A673 (cell line): ENCODE measurements around the gene FTO. TPM values are rescaled to one million over a fixed set of nuclear protein-coding genes. Genes with fewer than 3 reads are reported as not detected.

Experiments used
- BruUV-seq: library from RNA; stranded (reverse); fragments of 400-500 nt; replicated peaks from 2 replicates; lab custom pipeline; 2021; lab: Mats Ljungman, UMichigan
- CTCF ChIA-PET: fragments of 300-600 bp; sonication (Branson Sonifier 250); formaldehyde crosslinking; loops from one replicate; lab custom pipeline; 2022; ENCODE audit warnings: antibody characterized with exemption; lab: Charles Lee
- POLR2A ChIA-PET: fragments of 300-600 bp; sonication (Branson Sonifier 250); formaldehyde crosslinking; loops from one replicate; lab custom pipeline; 2022; ENCODE audit warnings: antibody characterized with exemption; ENCODE audit not compliant: low non-redundant PET; lab: Charles Lee
- DNase-seq: peaks from one replicate; pipeline ENCODE4 v3.0.0-alpha.2; 2015; ENCODE audit warnings: low spot score
- H3K27ac ChIP-seq: fragments of 200-600 bp; sonication (generic); 2 replicates; pipeline ENCODE4 v1.5.1; 2016; ENCODE audit warnings: mixed run types, low read depth, mild to moderate bottlenecking, mixed read lengths, antibody characterized with exemption, low read length; ENCODE audit not compliant: poor library complexity, severe bottlenecking
- H3K27me3 ChIP-seq: fragments of 200-600 bp; sonication (generic); replicated peaks from 2 replicates; pipeline ENCODE4 v1.6.1; 2017; ENCODE audit warnings: mixed run types, low read depth, mild to moderate bottlenecking, mixed read lengths, antibody characterized with exemption, low read length; ENCODE audit not compliant: insufficient read depth, poor library complexity
- H3K36me3 ChIP-seq: fragments of 200-600 bp; sonication (generic); 2 replicates; pipeline ENCODE4 v1.6.1; 2016; ENCODE audit warnings: mixed run types, mild to moderate bottlenecking, mixed read lengths, antibody characterized with exemption, low read length; ENCODE audit not compliant: insufficient read depth, poor library complexity, severe bottlenecking
- H3K4me1 ChIP-seq: fragments of 200-600 bp; sonication (generic); 2 replicates; pipeline ENCODE4 v1.6.1; 2017; ENCODE audit warnings: mixed run types, mild to moderate bottlenecking, mixed read lengths, antibody characterized with exemption, low read length; ENCODE audit not compliant: insufficient read depth, poor library complexity, severe bottlenecking
- H3K4me3 ChIP-seq: fragments of 200-600 bp; sonication (generic); 2 replicates; pipeline ENCODE4 v1.5.1; 2016; ENCODE audit warnings: low read depth, mixed run types, mild to moderate bottlenecking, mixed read lengths, low read length; ENCODE audit not compliant: poor library complexity, severe bottlenecking
- H3K9me3 ChIP-seq: fragments of 200-600 bp; sonication (generic); 2 replicates; pipeline ENCODE4 v1.6.1; 2016; ENCODE audit warnings: mixed run types, low read depth, mild to moderate bottlenecking, mixed read lengths, antibody characterized with exemption, low read length; ENCODE audit not compliant: poor library complexity, severe bottlenecking
- CTCF ChIP-seq: fragments of 300-800, 200-600 bp; sonication (generic); conservative IDR thresholded peaks from 2 replicates; pipeline ENCODE4 v1.5.1; 2017; ENCODE audit warnings: low read depth, mild to moderate bottlenecking, antibody characterized with exemption, low read length, moderate library complexity, mixed read lengths
- EZH2 ChIP-seq: fragments of 200-600 bp; sonication (generic); IDR thresholded peaks from 2 replicates; pipeline ENCODE4 v1.6.1; 2017; ENCODE audit warnings: borderline replicate concordance, low read depth, mild to moderate bottlenecking, mixed read lengths, antibody characterized with exemption, low read length; ENCODE audit not compliant: poor library complexity, severe bottlenecking
- intact Hi-C: fragments of 100-400 bp; cut with micrococcal nuclease; formaldehyde crosslinking; loops from one replicate; pipeline ENCODE4 v1.10.0; 2022; ENCODE audit not compliant: unreplicated experiment
- total RNA-seq: library from RNA; stranded (reverse); gene quantifications from 2 replicates; pipeline ENCODE4 v1.2.3, GENCODE V29; 2021

FTO gene
- total RNA-seq, 1 experiment from 2014 or later = 73.4 TPM

GRCh38 chr16:53686710-53687109 lies 17.2 kb upstream of the FTO start:
- no TSS peak for BruUV-seq
- CTCF ChIA-PET = no interaction called here
- intact Hi-C loops = no loop called here

GRCh38 chr16:53689636-53690035 lies 14.3 kb upstream of the FTO start:
- H3K4me1 ChIP-seq = no peaks in the 10 kb centered on the region
- H3K36me3 ChIP-seq = peaks cover 8% of the 10 kb centered on the region
- H3K27ac ChIP-seq = no peak overlapping the region
- CTCF ChIA-PET = no interaction called here
- no peak for TF ChIP-seq EZH2
- no peak for TF ChIP-seq CTCF
- no TSS peak for BruUV-seq
- no peak for DNase-seq
- H3K4me3 ChIP-seq = no peak overlapping the region
- no peaks in the 10 kb centered on the region for H3K27me3 ChIP-seq
- POLR2A ChIA-PET = no interaction called here
- intact Hi-C loops = no loop called here
- H3K9me3 ChIP-seq = no peaks in the 10 kb centered on the region

More at GRCh38 chr16:53686710-53687109, 17.2 kb upstream of the FTO start:
- H3K4me3 ChIP-seq = no peak overlapping the region
- DNase-seq = no peak
- no peaks in the 10 kb centered on the region for H3K27me3 ChIP-seq
- H3K4me1 ChIP-seq = no peaks in the 10 kb centered on the region
- TF ChIP-seq EZH2 = no peak
- TF ChIP-seq CTCF = no peak
- H3K9me3 ChIP-seq = no peaks in the 10 kb centered on the region
- H3K36me3 ChIP-seq = peaks cover 8% of the 10 kb centered on the region
- H3K27ac ChIP-seq = no peak overlapping the region
- POLR2A ChIA-PET = no interaction called here

- no peaks in the 10 kb centered on the region for H3K9me3 ChIP-seq
- BruUV-seq = no TSS peak
- H3K4me1 ChIP-seq = no peaks in the 10 kb centered on the region
- DNase-seq = no peak
- CTCF ChIA-PET = interaction anchor here (0.7 kb wide), 1 partner anchor 653 kb away, joined by 8 read pairs; no protein-coding TSS in a partner anchor
- peaks cover 12% of the 10 kb centered on the region for H3K36me3 ChIP-seq
- H3K27me3 ChIP-seq = no peaks in the 10 kb centered on the region
- no peak for TF ChIP-seq EZH2
- TF ChIP-seq CTCF = no peak
- no peak overlapping the region for H3K4me3 ChIP-seq
- no peak overlapping the region for H3K27ac ChIP-seq
- intact Hi-C loops = no loop called here
- POLR2A ChIA-PET = no interaction called here
Observed at GRCh38 chr16:53690771-53691170, 13.2 kb upstream of the FTO start.
